Activated naive CD8-positive, alpha-beta T cell treated with anti-CD3 and anti-CD28 coated beads, Interleukin-2, amount 50 U/mL, for 24 hours (primary cell): ENCODE data around the gene IDUA.
A peak's percentile ranks its signal among the peaks of the same experiment; 100 is the strongest.

Source experiments
- ATAC-seq: fragments of 150-1000 bp; cut with Tn5 transposase; one replicate; pipeline ENCODE4 v1.10.0; 2021
- DNase-seq: peaks from one replicate; pipeline ENCODE4 v3.0.0; 2021
- H3K27ac Mint-ChIP-seq: one replicate; pipeline ENCODE4 v1.8.0; 2021; ENCODE audit warnings: mild to moderate bottlenecking, mixed read lengths
- H3K27me3 Mint-ChIP-seq: one replicate; pipeline ENCODE4 v1.8.0; 2021; ENCODE audit warnings: mixed read lengths
- H3K36me3 Mint-ChIP-seq: one replicate; pipeline ENCODE4 v1.8.0; 2021; ENCODE audit warnings: low read depth, mixed read lengths
- H3K4me1 Mint-ChIP-seq: one replicate; pipeline ENCODE4 v1.8.0; 2021; ENCODE audit warnings: mixed read lengths
- H3K4me3 Mint-ChIP-seq: one replicate; pipeline ENCODE4 v1.8.0; 2021; ENCODE audit warnings: mild to moderate bottlenecking, moderate library complexity, mixed read lengths
- H3K9me3 Mint-ChIP-seq: one replicate; pipeline ENCODE4 v1.8.0; 2021; ENCODE audit warnings: mixed read lengths

The IDUA gene

GRCh38 chr4:952881-953573, 33.8 kb upstream of the IDUA start:
- no peak overlapping the region for H3K27ac Mint-ChIP-seq
- no peaks in the 10 kb centered on the region for H3K4me1 Mint-ChIP-seq
- DNase-seq, result no peak
- no peaks in the 10 kb centered on the region for H3K27me3 Mint-ChIP-seq
- no peak for ATAC-seq
- peaks cover 4% of the 10 kb centered on the region for H3K36me3 Mint-ChIP-seq
- no peaks in the 10 kb centered on the region for H3K9me3 Mint-ChIP-seq
- no peak overlapping the region for H3K4me3 Mint-ChIP-seq

GRCh38 chr4:953574-953915, 33.3 kb upstream of the IDUA start:
- Mint-ChIP-seq H3K4me3 (no peak overlapping the region), H3K27me3 (no peaks in the 10 kb centered on the region), H3K27ac (no peak overlapping the region), H3K4me1 (no peaks in the 10 kb centered on the region), H3K36me3 (peaks cover 4% of the 10 kb centered on the region), H3K9me3 (no peaks in the 10 kb centered on the region)
- ATAC-seq, result no peak
- no peak for DNase-seq

- Mint-ChIP-seq H3K4me3 (no peak overlapping the region), H3K27me3 (no peaks in the 10 kb centered on the region), H3K36me3 (peaks cover 4% of the 10 kb centered on the region), H3K4me1 (no peaks in the 10 kb centered on the region), H3K27ac (no peak overlapping the region), H3K9me3 (no peaks in the 10 kb centered on the region)
- DNase-seq (no peak), ATAC-seq (no peak)
Observed at GRCh38 chr4:954211-955020, 32.4 kb upstream of the IDUA start.

GRCh38 chr4:955161-955921, 31.5 kb upstream of the IDUA start:
- ATAC-seq, result no peak
- H3K27ac Mint-ChIP-seq, result no peak overlapping the region

GRCh38 chr4:955931-956381, 30.9 kb upstream of the IDUA start:
- Mint-ChIP-seq H3K4me3 (no peak overlapping the region), H3K9me3 (no peaks in the 10 kb centered on the region), H3K27ac (no peak overlapping the region), H3K4me1 (no peaks in the 10 kb centered on the region), H3K27me3 (no peaks in the 10 kb centered on the region), H3K36me3 (peaks cover 4% of the 10 kb centered on the region)
- ATAC-seq (no peak), DNase-seq (no peak)

More at GRCh38 chr4:955161-955921, 31.5 kb upstream of the IDUA start:
- no peaks in the 10 kb centered on the region for H3K27me3 Mint-ChIP-seq
- H3K9me3 Mint-ChIP-seq, result no peaks in the 10 kb centered on the region
- H3K36me3 Mint-ChIP-seq, result peaks cover 4% of the 10 kb centered on the region
- DNase-seq, result no peak
- H3K4me3 Mint-ChIP-seq, result no peak overlapping the region
- no peaks in the 10 kb centered on the region for H3K4me1 Mint-ChIP-seq

GRCh38 chr4:956531-957230, 30.2 kb upstream of the IDUA start:
- no peak overlapping the region for H3K27ac Mint-ChIP-seq
- no peaks in the 10 kb centered on the region for H3K9me3 Mint-ChIP-seq
- ATAC-seq (no peak), DNase-seq (no peak)
- no peaks in the 10 kb centered on the region for H3K4me1 Mint-ChIP-seq
- H3K27me3 Mint-ChIP-seq, result no peaks in the 10 kb centered on the region
- H3K4me3 Mint-ChIP-seq, result no peak overlapping the region
- peaks cover 4% of the 10 kb centered on the region for H3K36me3 Mint-ChIP-seq

- no peaks in the 10 kb centered on the region for H3K9me3 Mint-ChIP-seq
- ATAC-seq, result no peak
Observed at GRCh38 chr4:957231-957580, 29.6 kb upstream of the IDUA start.

GRCh38 chr4:957581-958313, 29.1 kb upstream of the IDUA start:
- Mint-ChIP-seq H3K36me3 (peaks cover 4% of the 10 kb centered on the region), H3K9me3 (no peaks in the 10 kb centered on the region), H3K4me1 (no peaks in the 10 kb centered on the region), H3K4me3 (no peak overlapping the region), H3K27ac (no peak overlapping the region), H3K27me3 (no peaks in the 10 kb centered on the region)
- ATAC-seq (no peak), DNase-seq (no peak)

More at GRCh38 chr4:957231-957580, 29.6 kb upstream of the IDUA start:
- no peak for DNase-seq
- peaks cover 4% of the 10 kb centered on the region for H3K36me3 Mint-ChIP-seq
- no peaks in the 10 kb centered on the region for H3K27me3 Mint-ChIP-seq
- H3K27ac Mint-ChIP-seq, result no peak overlapping the region
- H3K4me1 Mint-ChIP-seq, result no peaks in the 10 kb centered on the region
- H3K4me3 Mint-ChIP-seq, result no peak overlapping the region

GRCh38 chr4:958314-958665, 28.6 kb upstream of the IDUA start:
- no peaks in the 10 kb centered on the region for H3K9me3 Mint-ChIP-seq
- H3K27me3 Mint-ChIP-seq, result no peaks in the 10 kb centered on the region
- H3K36me3 Mint-ChIP-seq, result peaks cover 4% of the 10 kb centered on the region
- no peak overlapping the region for H3K27ac Mint-ChIP-seq
- DNase-seq (no peak), ATAC-seq (no peak)
- no peak overlapping the region for H3K4me3 Mint-ChIP-seq
- H3K4me1 Mint-ChIP-seq, result no peaks in the 10 kb centered on the region

- ATAC-seq (no peak), DNase-seq (no peak)
- Mint-ChIP-seq H3K27me3 (no peaks in the 10 kb centered on the region), H3K4me1 (no peaks in the 10 kb centered on the region), H3K4me3 (no peak overlapping the region), H3K36me3 (peaks cover 4% of the 10 kb centered on the region), H3K27ac (no peak overlapping the region), H3K9me3 (no peaks in the 10 kb centered on the region)
Observed at GRCh38 chr4:958696-959337, 28.0 kb upstream of the IDUA start.

GRCh38 chr4:959338-960139, 27.3 kb upstream of the IDUA start:
- H3K27ac Mint-ChIP-seq, result peak overlapping the region; percentile 18
- no peaks in the 10 kb centered on the region for H3K4me1 Mint-ChIP-seq
- no peak overlapping the region for H3K4me3 Mint-ChIP-seq
- peaks cover 2% of the 10 kb centered on the region for H3K36me3 Mint-ChIP-seq
- no peaks in the 10 kb centered on the region for H3K27me3 Mint-ChIP-seq
- DNase-seq (no peak), ATAC-seq (no peak)
- no peaks in the 10 kb centered on the region for H3K9me3 Mint-ChIP-seq

- Mint-ChIP-seq H3K27ac (peak overlapping the region; percentile 18), H3K4me1 (no peaks in the 10 kb centered on the region), H3K9me3 (no peaks in the 10 kb centered on the region), H3K27me3 (no peaks in the 10 kb centered on the region), H3K36me3 (peaks cover 2% of the 10 kb centered on the region), H3K4me3 (no peak overlapping the region)
- ATAC-seq (no peak), DNase-seq (no peak)
Observed at GRCh38 chr4:960140-960635, 26.7 kb upstream of the IDUA start.
